Pancreas (tissue), 10 donors: ENCODE measurements around the gene COG1. TPM values are rescaled to one million over a fixed set of nuclear protein-coding genes. Genes with fewer than 3 reads are reported as not detected.
A peak's percentile ranks its signal among the peaks of the same experiment; 100 is the strongest.

ENCODE experiments used
- ATAC-seq, 4 donors: fragments of 200-7000 bp; cut with Tn5 transposase; one replicate each; pipeline versions ENCODE4 v1.8.0 to v1.9.1; 2020; ENCODE audit warnings: mild to moderate bottlenecking in 4 of 4, moderate library complexity in 4 of 4
- DNase-seq, 6 donors: peaks; one replicate each; pipeline ENCODE4 v3.0.0-alpha.2; 2020
- FAIRE-seq: peaks from 2 replicates; lab custom pipeline; 2012; peaks lifted over from hg19 to GRCh38; lab: Jason Lieb, UNC
- H3K27ac ChIP-seq, 4 donors: fragments of 200-600 bp; sonication (generic); 1 replicate in 3 of 4; 2 replicates in 1 of 4; pipeline versions ENCODE4 v1.5.0 to v1.8.0; 2020
- H3K27me3 ChIP-seq, 4 donors: fragments of 200-600 bp; one replicate each; pipeline ENCODE4 v1.8.0; 2021
- H3K36me3 ChIP-seq, 3 donors: fragments of 200-600 bp; sonication (generic) in 1 of 3; one replicate each; pipeline versions ENCODE4 v1.5.0 to v1.8.0; 2020 to 2021
- H3K4me1 ChIP-seq, 3 donors: fragments of 200-600 bp; one replicate each; pipeline ENCODE4 v1.8.0; 2021
- H3K4me3 ChIP-seq, 4 donors: fragments of 200-600 bp; sonication (generic) in 2 of 4; one replicate each; pipeline versions ENCODE4 v1.5.0 to v1.8.0; 2020 to 2021
- H3K9me3 ChIP-seq, 4 donors: fragments of 200-600 bp; one replicate each; pipeline ENCODE4 v1.8.0; 2021
- CTCF ChIP-seq, 4 donors: fragments of 200-600 bp; sonication (generic) in 3 of 4; IDR thresholded peaks; one replicate each; pipeline versions ENCODE4 v1.5.0 to v1.8.0; 2021; ENCODE audit warnings: antibody characterized with exemption in 4 of 4
- WGBS, 2 donors: extraction: QIAGEN DNeasy Blood & Tissue Kit; methylation state at CpG; one replicate each; pipeline ENCODE4 v1.1.7; 2013; 5-methylcytosine and 5-hydroxymethylcytosine counted together
- intact Hi-C, 3 donors: fragments of 100-400 bp; cut with DNase I; formaldehyde crosslinking; loops; one replicate each; pipeline versions ENCODE4 v1.11.1 to v1.14.2; 2022
- polyA plus RNA-seq, 2 donors: library from polyadenylated mRNA; stranded (reverse); fragments of 200-250 nt; gene quantifications; one replicate each; pipeline ENCODE4 v1.2.3, GENCODE V29; 2013
- total RNA-seq, 6 donors: library from RNA; stranded (reverse); fragmentation: NEBNext Ultra II Directional in 4 of 6; extraction: Animal tissue kit (Norgen Biotek cat#: 25700) in 4 of 6; gene quantifications; one replicate each; pipeline versions ENCODE4 v1.2.1 to v1.2.4, GENCODE V29; 2021 to 2023
- donor health status: healthy with polysubstance abuse.
- donor health status: DM: no; HTN: no; CAD: no; lungs with moderate emphysema.
- donor health status: DM: no; HTN: no; CAD: no.
- donor health status: control.
- donor health status: control.
- donor health status: Bipolar disorder and iron deficiency.
- donor health status: DM: yes; HTN: yes; CAD: no.
- donor health status: DM: no; HTN: no; CAD: no.
- donor health status: DM: no; HTN: no; CAD: no.
- donor health status: DM: yes; HTN: yes; CAD: no.

COG1 gene
- total and polyA plus RNA-seq, 8 donors: 21.1 to 29.6 (median 25.5) TPM

GRCh38 chr17:73194514-73195222, 1.8 kb downstream of the COG1 start:
- H3K27ac ChIP-seq: peak overlapping the region in 1 of 4 donors; percentile 28
- no peaks in the 10 kb centered on the region for H3K27me3 ChIP-seq
- ATAC-seq (no peak), FAIRE-seq (no peak), DNase-seq (no peak)
- intact Hi-C loops: no loop called here
- peak overlapping the region in 1 of 4 donors; percentile 23 for H3K4me3 ChIP-seq
- peaks cover 11 to 30% (median 18%) of the 10 kb centered on the region in 3 donors for H3K36me3 ChIP-seq
- peaks cover 6 to 18% (median 9%) of the 10 kb centered on the region in 3 donors for H3K4me1 ChIP-seq
- no peaks in the 10 kb centered on the region for H3K9me3 ChIP-seq
- 74 to 76% methylated on average over 22 of the region's 22 CpGs for WGBS, 2 donors
- no peak for TF ChIP-seq CTCF (IDR thresholded peaks at IDR 0.05)

- Histone ChIP-seq H3K4me3 (no peak overlapping the region), H3K27ac (peak overlapping the region in 2 of 4 donors; percentile 42 to 71), H3K9me3 (no peaks in the 10 kb centered on the region), H3K27me3 (no peaks in the 10 kb centered on the region), H3K36me3 (peaks cover 14 to 48% (median 37%) of the 10 kb centered on the region in 3 donors), H3K4me1 (peaks cover 6 to 26% (median 9%) of the 10 kb centered on the region in 3 donors)
- ATAC-seq: peak; percentile 23 to 77 (median 58)
- WGBS, 2 donors: 39 to 50% methylated on average over 13 of the region's 13 CpGs
- DNase-seq: peak; percentile 51 to 82 (median 64)
- intact Hi-C loops: no loop called here
- peak in 2 of 4 donors; percentile 32 to 41 for TF ChIP-seq CTCF (IDR thresholded peaks at IDR 0.05)
- FAIRE-seq: no peak
These were observed 3.6 kb downstream of the COG1 start for GRCh38 chr17:73196500-73196899.

GRCh38 chr17:73197161-73197560, 4.3 kb downstream of the COG1 start:
- Histone ChIP-seq H3K27me3 (no peaks in the 10 kb centered on the region), H3K9me3 (no peaks in the 10 kb centered on the region), H3K4me1 (peaks cover 6 to 26% (median 9%) of the 10 kb centered on the region in 3 donors), H3K27ac (no peak overlapping the region), H3K4me3 (no peak overlapping the region), H3K36me3 (peaks cover 14 to 53% (median 41%) of the 10 kb centered on the region in 3 donors)
- FAIRE-seq (no peak), ATAC-seq (no peak), DNase-seq (no peak)
- no peak for TF ChIP-seq CTCF (IDR thresholded peaks at IDR 0.05)
- WGBS, 2 donors: 79 to 89% methylated on average over 5 of the region's 5 CpGs
- intact Hi-C loops: no loop called here

- Histone ChIP-seq H3K27ac (no peak overlapping the region), H3K4me1 (peaks cover 11 to 36% (median 17%) of the 10 kb centered on the region in 3 donors), H3K36me3 (peaks cover 14 to 53% (median 41%) of the 10 kb centered on the region in 3 donors), H3K9me3 (no peaks in the 10 kb centered on the region), H3K4me3 (no peak overlapping the region), H3K27me3 (no peaks in the 10 kb centered on the region)
- FAIRE-seq (no peak), DNase-seq (no peak), ATAC-seq (no peak)
- 82 to 87% methylated on average over 9 of the region's 9 CpGs for WGBS, 2 donors
- intact Hi-C loops: no loop called here
- no peak for TF ChIP-seq CTCF (IDR thresholded peaks at IDR 0.05)
These were observed 5.5 kb downstream of the COG1 start for GRCh38 chr17:73198201-73198929.
